GM12878 (cell line): ENCODE measurements around the gene TBCB. TPM values are rescaled to one million over a fixed set of nuclear protein-coding genes. Genes with fewer than 3 reads are reported as not detected.
A peak's percentile ranks its signal among the peaks of the same experiment; 100 is the strongest.

Source experiments
- BACH1 ChIP-seq: fragments of 450-650 bp; IDR thresholded peaks from 2 replicates; pipeline ENCODE4 v1.6.1; 2017; ENCODE audit warnings: mild to moderate bottlenecking, borderline replicate concordance
- BRCA1 ChIP-seq: IDR thresholded peaks from 2 replicates; pipeline ENCODE4 v1.6.1; 2011; ENCODE audit warnings: low read depth, low read length, improper control_type of control experiment
- CBX3 ChIP-seq: fragments of 200-600 bp; sonication (generic); IDR thresholded peaks from 2 replicates; pipeline ENCODE4 v1.6.1; 2016; ENCODE audit warnings: low read depth, borderline replicate concordance
- CBX5 ChIP-seq: sonication (generic); IDR thresholded peaks from 2 replicates; pipeline ENCODE4 v1.6.1; 2016; ENCODE audit warnings: low read depth, moderate library complexity, mild to moderate bottlenecking, inconsistent platforms
- CREM ChIP-seq: IDR thresholded peaks from 2 replicates; pipeline ENCODE4 v1.6.1; 2014; ENCODE audit warnings: antibody characterized with exemption, low read depth
- DPF2 ChIP-seq: fragments of 450-650 bp; IDR thresholded peaks from 2 replicates; pipeline ENCODE4 v1.6.1; 2017; ENCODE audit warnings: mild to moderate bottlenecking
- ESRRA ChIP-seq: IDR thresholded peaks from 2 replicates; pipeline ENCODE4 v1.6.1; 2012; ENCODE audit warnings: mild to moderate bottlenecking, low read length, improper control_type of control experiment
- EZH2 ChIP-seq: IDR thresholded peaks from 2 replicates; pipeline ENCODE4 v1.6.1; 2012; ENCODE audit warnings: low read depth, mild to moderate bottlenecking, control low read depth, inconsistent platforms, low read length, borderline replicate concordance; ENCODE audit not compliant: control insufficient read depth
- HDAC2 ChIP-seq: fragments of 200-600 bp; sonication (generic); IDR thresholded peaks from 2 replicates; pipeline ENCODE4 v1.6.1; 2017
- HDGF ChIP-seq: fragments of 450-650 bp; IDR thresholded peaks from 2 replicates; pipeline ENCODE4 v1.6.1; 2016; ENCODE audit warnings: antibody characterized with exemption
- IKZF2 ChIP-seq, 2 experiments: fragments of 450-650 bp; IDR thresholded peaks; 2 replicates each; pipeline ENCODE4 v1.6.1; 2017; ENCODE audit warnings: mild to moderate bottlenecking in 2 of 2, moderate library complexity in 2 of 2
- JUNB ChIP-seq: IDR thresholded peaks from 2 replicates; pipeline ENCODE4 v1.6.1; 2016; ENCODE audit warnings: antibody characterized with exemption, mild to moderate bottlenecking
- KLF5 ChIP-seq: fragments of 450-650 bp; IDR thresholded peaks from 2 replicates; pipeline ENCODE4 v1.6.1; 2014; ENCODE audit warnings: mild to moderate bottlenecking; ENCODE audit not compliant: partially characterized antibody
- MEF2B ChIP-seq: fragments of 450-650 bp; IDR thresholded peaks from 2 replicates; pipeline ENCODE4 v1.6.1; 2018; ENCODE audit warnings: mild to moderate bottlenecking, moderate library complexity; ENCODE audit not compliant: partially characterized antibody, poor library complexity, severe bottlenecking
- NFXL1 ChIP-seq: fragments of 450-650 bp; IDR thresholded peaks from 2 replicates; pipeline ENCODE4 v1.6.1; 2017; ENCODE audit warnings: antibody characterized with exemption, mild to moderate bottlenecking, borderline replicate concordance
- POLR2A ChIP-seq: IDR thresholded peaks from 2 replicates; pipeline ENCODE4 v1.6.1; 2011; ENCODE audit warnings: low read depth, mild to moderate bottlenecking, low read length
- POLR2AphosphoS2 ChIP-seq: IDR thresholded peaks from 2 replicates; pipeline ENCODE4 v1.6.1; 2011; ENCODE audit warnings: low read depth, mild to moderate bottlenecking, low read length, improper control_type of control experiment, moderate library complexity
- RELA ChIP-seq: fragments of 450-650 bp; IDR thresholded peaks from 2 replicates; pipeline ENCODE4 v1.8.0; 2014; ENCODE audit warnings: borderline replicate concordance; ENCODE audit not compliant: partially characterized antibody
- SPI1 ChIP-seq: IDR thresholded peaks from 2 replicates; pipeline ENCODE4 v1.6.1; 2011; ENCODE audit warnings: low read depth, mild to moderate bottlenecking, low read length, moderate library complexity, borderline replicate concordance; ENCODE audit not compliant: insufficient read depth
- USF1 ChIP-seq: IDR thresholded peaks from 2 replicates; pipeline ENCODE4 v1.6.1; 2011; ENCODE audit warnings: borderline replicate concordance, low read depth, mild to moderate bottlenecking, moderate library complexity, mixed read lengths, low read length; ENCODE audit not compliant: insufficient read depth; ENCODE audit errors: extremely low read length
- ZBTB33 ChIP-seq: fragments of 450-650 bp; IDR thresholded peaks from 2 replicates; pipeline ENCODE4 v1.6.1; 2017; ENCODE audit warnings: mild to moderate bottlenecking
- ZNF622 ChIP-seq: fragments of 450-650 bp; IDR thresholded peaks from 2 replicates; pipeline ENCODE4 v1.6.1; 2017; ENCODE audit warnings: mild to moderate bottlenecking, inconsistent platforms
- polyA plus RNA-seq, 11 experiments: library from polyadenylated mRNA; depleted of rRNA in 4 of 11; unstranded in 6 of 11; stranded (reverse) in 5 of 11; fragments of >200 nt; fragmentation: Nextera tagmentation in 4 of 11; fragmentation: Illumina TruSeq in 1 of 11; extraction: Ambion mirVana in 4 of 11; extraction: Trizol in 1 of 11; gene quantifications; 1 replicate in 1 of 11; 2 replicates in 10 of 11; pipeline versions ENCODE4 v1.2.1 to v1.2.3, GENCODE V29; 2011 to 2016; ENCODE audit warnings: inconsistent platforms in 2 of 11, missing spikeins in 2 of 11, low read depth in 1 of 11
- total RNA-seq, 4 experiments: library from RNA; depleted of rRNA in 3 of 4; stranded (reverse); fragments of >200 nt in 3 of 4; fragmentation: Illumina TruSeq in 1 of 4; extraction: Trizol in 1 of 4; gene quantifications; 2 replicates each; pipeline versions ENCODE4 v1.2.1 to v1.2.3, GENCODE V29; 2013 to 2021
- TF ChIP-seq, protein P1 (sequence below): IDR thresholded peaks from 2 replicates; pipeline ENCODE4 v1.6.1; 2012; ENCODE audit warnings: low read depth, low read length, improper control_type of control experiment
- TF ChIP-seq, protein P2 (sequence below): fragments of 450-650 bp; IDR thresholded peaks from 2 replicates; pipeline ENCODE4 v1.6.1; 2016; ENCODE audit warnings: mild to moderate bottlenecking, moderate library complexity, borderline replicate concordance

Gene TBCB
- total and polyA plus RNA-seq, 10 of the 15 experiments (the other 5 are each of a cell fraction or from before 2014, with no cell fraction given) = 9.4 to 193 (median 126) TPM

GRCh38 chr19:36114721-36115452 lies 381 bp upstream of the TBCB start, which contains the start of gene POLR2I (continued):
- TF ChIP-seq ZBTB33 = no peak
- TF ChIP-seq, protein P1, sequence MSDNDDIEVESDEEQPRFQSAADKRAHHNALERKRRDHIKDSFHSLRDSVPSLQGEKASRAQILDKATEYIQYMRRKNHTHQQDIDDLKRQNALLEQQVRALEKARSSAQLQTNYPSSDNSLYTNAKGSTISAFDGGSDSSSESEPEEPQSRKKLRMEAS = peak; percentile 100
- peak; percentile 78 for TF ChIP-seq USF1
- no peak; the same call in 1 of the 2 replicates for TF ChIP-seq ESRRA
- no peak; the same call in 1 of the 2 replicates for TF ChIP-seq CREM
- TF ChIP-seq SPI1 = no peak
- no peak for TF ChIP-seq JUNB
- no peak for TF ChIP-seq BACH1
- no peak for TF ChIP-seq NFXL1
- no peak for TF ChIP-seq HDAC2
- no peak for TF ChIP-seq EZH2
- peak; percentile 40 to 58; a peak in 2 of 4 replicates for TF ChIP-seq IKZF2 (IDR thresholded peaks at IDR 0.05)
- no peak for TF ChIP-seq CBX5
- no peak for TF ChIP-seq ZNF622
- peak; percentile 89; the same call in 1 of the 2 replicates for TF ChIP-seq HDGF
- peak; percentile 38 for TF ChIP-seq RELA
- TF ChIP-seq MEF2B = peak; percentile 49
- TF ChIP-seq POLR2A = peak; percentile 85
- 0 out of 2 replicates have a peak, but pooled peaks have one; percentile 56 for TF ChIP-seq POLR2AphosphoS2
- peak; percentile 90 for TF ChIP-seq KLF5
- TF ChIP-seq DPF2 = no peak
- no peak for TF ChIP-seq BRCA1
- TF ChIP-seq, protein P2, sequence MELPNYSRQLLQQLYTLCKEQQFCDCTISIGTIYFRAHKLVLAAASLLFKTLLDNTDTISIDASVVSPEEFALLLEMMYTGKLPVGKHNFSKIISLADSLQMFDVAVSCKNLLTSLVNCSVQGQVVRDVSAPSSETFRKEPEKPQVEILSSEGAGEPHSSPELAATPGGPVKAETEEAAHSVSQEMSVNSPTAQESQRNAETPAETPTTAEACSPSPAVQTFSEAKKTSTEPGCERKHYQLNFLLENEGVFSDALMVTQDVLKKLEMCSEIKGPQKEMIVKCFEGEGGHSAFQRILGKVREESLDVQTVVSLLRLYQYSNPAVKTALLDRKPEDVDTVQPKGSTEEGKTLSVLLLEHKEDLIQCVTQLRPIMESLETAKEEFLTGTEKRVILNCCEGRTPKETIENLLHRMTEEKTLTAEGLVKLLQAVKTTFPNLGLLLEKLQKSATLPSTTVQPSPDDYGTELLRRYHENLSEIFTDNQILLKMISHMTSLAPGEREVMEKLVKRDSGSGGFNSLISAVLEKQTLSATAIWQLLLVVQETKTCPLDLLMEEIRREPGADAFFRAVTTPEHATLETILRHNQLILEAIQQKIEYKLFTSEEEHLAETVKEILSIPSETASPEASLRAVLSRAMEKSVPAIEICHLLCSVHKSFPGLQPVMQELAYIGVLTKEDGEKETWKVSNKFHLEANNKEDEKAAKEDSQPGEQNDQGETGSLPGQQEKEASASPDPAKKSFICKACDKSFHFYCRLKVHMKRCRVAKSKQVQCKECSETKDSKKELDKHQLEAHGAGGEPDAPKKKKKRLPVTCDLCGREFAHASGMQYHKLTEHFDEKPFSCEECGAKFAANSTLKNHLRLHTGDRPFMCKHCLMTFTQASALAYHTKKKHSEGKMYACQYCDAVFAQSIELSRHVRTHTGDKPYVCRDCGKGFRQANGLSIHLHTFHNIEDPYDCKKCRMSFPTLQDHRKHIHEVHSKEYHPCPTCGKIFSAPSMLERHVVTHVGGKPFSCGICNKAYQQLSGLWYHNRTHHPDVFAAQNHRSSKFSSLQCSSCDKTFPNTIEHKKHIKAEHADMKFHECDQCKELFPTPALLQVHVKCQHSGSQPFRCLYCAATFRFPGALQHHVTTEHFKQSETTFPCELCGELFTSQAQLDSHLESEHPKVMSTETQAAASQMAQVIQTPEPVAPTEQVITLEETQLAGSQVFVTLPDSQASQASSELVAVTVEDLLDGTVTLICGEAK = peak; percentile 35; the same call in 1 of the 2 replicates
- TF ChIP-seq CBX3 = no peak
